Thyroid gland (tissue), 4 donors: ENCODE measurements around the gene AKAP1. TPM values are rescaled to one million over a fixed set of nuclear protein-coding genes. Genes with fewer than 3 reads are reported as not detected.
A peak's percentile ranks its signal among the peaks of the same experiment; 100 is the strongest.

Experiments
- DNase-seq, 2 donors: peaks; one replicate each; pipeline ENCODE4 v3.0.0-alpha.2; 2019
- H3K27ac ChIP-seq, 3 donors: fragments of 200-600 bp; sonication (generic); 1 replicate in 2 of 3; 2 replicates in 1 of 3; pipeline ENCODE4 v1.5.1; 2016 to 2019; ENCODE audit warnings: mild to moderate bottlenecking in 1 of 3, moderate library complexity in 1 of 3
- H3K27me3 ChIP-seq: fragments of 200-600 bp; sonication (generic); one replicate; pipeline ENCODE4 v1.5.1; 2019
- H3K36me3 ChIP-seq, 2 donors: fragments of 200-600 bp; sonication (generic); one replicate each; pipeline ENCODE4 v1.5.1; 2016 to 2019
- H3K4me1 ChIP-seq, 2 donors: fragments of 200-600 bp; sonication (generic); one replicate each; pipeline ENCODE4 v1.5.1; 2017 to 2019
- H3K4me3 ChIP-seq, 3 donors: fragments of 200-600 bp; sonication (generic); replicated peaks in 1 of 3; 1 replicate in 2 of 3; 2 replicates in 1 of 3; pipeline ENCODE4 v1.5.1; 2016; ENCODE audit warnings: mild to moderate bottlenecking in 1 of 3
- H3K9me3 ChIP-seq: fragments of 200-600 bp; sonication (generic); one replicate; pipeline ENCODE4 v1.5.1; 2017
- POLR2A ChIP-seq, 2 donors: fragments of 450-650 bp; IDR thresholded peaks; one replicate each; pipeline ENCODE4 v1.6.1; 2017; ENCODE audit warnings: antibody characterized with exemption in 2 of 2, mild to moderate bottlenecking in 2 of 2, moderate library complexity in 1 of 2
- WGBS, 2 donors: methylation state at CpG; one replicate each; pipeline ENCODE4 v1.1.5; 2017; 5-methylcytosine and 5-hydroxymethylcytosine counted together
- intact Hi-C: fragments of 100-400 bp; cut with DNase I; formaldehyde crosslinking; loops from one replicate; pipeline ENCODE4 v1.15.1; 2023
- total RNA-seq, 4 donors: library from RNA; depleted of rRNA; stranded (reverse); fragments of >200 nt; gene quantifications; one replicate each; pipeline ENCODE4 v1.2.3, GENCODE V29; 2016
- TF ChIP-seq, protein P1 (sequence below), 6 experiments: fragments of 200-600 bp in 3 of 6; fragments of 450-650 bp in 3 of 6; sonication (generic) in 3 of 6; IDR thresholded peaks; one replicate each; pipeline ENCODE4 v1.5.1; 2016 to 2019; ENCODE audit warnings: antibody characterized with exemption in 6 of 6, mild to moderate bottlenecking in 2 of 6, inconsistent platforms in 1 of 6, moderate library complexity in 1 of 6

Gene AKAP1
- total RNA-seq, 4 donors from 2014 or later = 91.6 to 105 (median 95.5) TPM

GRCh38 chr17:57048096-57048495 lies 37.0 kb upstream of the AKAP1 start:
- H3K4me1 ChIP-seq = peaks cover 4 to 23% of the 10 kb centered on the region in 2 donors
- no peak overlapping the region for H3K4me3 ChIP-seq
- no peaks in the 10 kb centered on the region for H3K27me3 ChIP-seq
- no peaks in the 10 kb centered on the region for H3K9me3 ChIP-seq
- TF ChIP-seq, protein P1, sequence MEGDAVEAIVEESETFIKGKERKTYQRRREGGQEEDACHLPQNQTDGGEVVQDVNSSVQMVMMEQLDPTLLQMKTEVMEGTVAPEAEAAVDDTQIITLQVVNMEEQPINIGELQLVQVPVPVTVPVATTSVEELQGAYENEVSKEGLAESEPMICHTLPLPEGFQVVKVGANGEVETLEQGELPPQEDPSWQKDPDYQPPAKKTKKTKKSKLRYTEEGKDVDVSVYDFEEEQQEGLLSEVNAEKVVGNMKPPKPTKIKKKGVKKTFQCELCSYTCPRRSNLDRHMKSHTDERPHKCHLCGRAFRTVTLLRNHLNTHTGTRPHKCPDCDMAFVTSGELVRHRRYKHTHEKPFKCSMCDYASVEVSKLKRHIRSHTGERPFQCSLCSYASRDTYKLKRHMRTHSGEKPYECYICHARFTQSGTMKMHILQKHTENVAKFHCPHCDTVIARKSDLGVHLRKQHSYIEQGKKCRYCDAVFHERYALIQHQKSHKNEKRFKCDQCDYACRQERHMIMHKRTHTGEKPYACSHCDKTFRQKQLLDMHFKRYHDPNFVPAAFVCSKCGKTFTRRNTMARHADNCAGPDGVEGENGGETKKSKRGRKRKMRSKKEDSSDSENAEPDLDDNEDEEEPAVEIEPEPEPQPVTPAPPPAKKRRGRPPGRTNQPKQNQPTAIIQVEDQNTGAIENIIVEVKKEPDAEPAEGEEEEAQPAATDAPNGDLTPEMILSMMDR (IDR thresholded peaks at IDR 0.05) = no peak
- no peak for TF ChIP-seq POLR2A (IDR thresholded peaks at IDR 0.05)
- DNase-seq = no peak
- intact Hi-C loops = no loop called here
- no peaks in the 10 kb centered on the region for H3K36me3 ChIP-seq
- H3K27ac ChIP-seq = no peak overlapping the region
- 92 to 94% methylated on average over 2 of the region's 2 CpGs for WGBS, 2 donors

- WGBS, 2 donors = 76 to 83% methylated on average over 5 of the region's 5 CpGs
Measured at GRCh38 chr17:57050306-57050705, 34.7 kb upstream of the AKAP1 start.

DNA sequence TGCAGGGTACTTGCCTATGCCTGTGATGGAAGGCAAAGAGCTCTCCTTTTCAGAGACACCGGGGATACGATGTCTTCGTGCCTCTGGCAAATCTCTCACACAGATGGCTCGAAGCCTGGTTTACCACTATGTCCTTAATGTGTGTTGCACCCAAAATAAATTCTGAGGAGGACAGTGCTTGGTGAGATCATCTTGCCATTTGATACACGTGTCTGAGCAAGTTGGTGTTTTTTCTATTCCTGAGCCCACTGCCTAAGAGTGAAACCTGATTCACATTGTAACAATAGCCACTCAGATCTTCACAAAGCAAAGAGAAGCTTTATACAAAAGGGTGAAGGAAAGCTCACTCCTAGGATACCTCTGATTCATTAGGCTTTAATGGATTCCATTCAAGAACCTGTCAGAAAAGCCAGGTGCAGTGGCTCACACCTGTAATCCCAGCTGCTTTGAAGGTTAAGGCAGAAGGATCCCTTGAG lies 33.1 kb upstream of the AKAP1 start:
- TF ChIP-seq POLR2A (IDR thresholded peaks at IDR 0.05) = no peak
- TF ChIP-seq, protein P1 (IDR thresholded peaks at IDR 0.05) = no peak
- no peak overlapping the region for H3K4me3 ChIP-seq
- intact Hi-C loops = loop anchor here (10.0 kb wide), 1 partner anchor 63 kb away; no protein-coding TSS in a partner anchor
- H3K9me3 ChIP-seq = no peaks in the 10 kb centered on the region
- no peak for DNase-seq
- peak overlapping the region in 1 of 3 donors; percentile 7 for H3K27ac ChIP-seq
- no peaks in the 10 kb centered on the region for H3K36me3 ChIP-seq
- H3K27me3 ChIP-seq = no peaks in the 10 kb centered on the region
- 58 to 83% methylated on average over 5 of the region's 5 CpGs for WGBS, 2 donors
- peaks cover 4 to 11% of the 10 kb centered on the region in 2 donors for H3K4me1 ChIP-seq

More at GRCh38 chr17:57050306-57050705, 34.7 kb upstream of the AKAP1 start:
- Histone ChIP-seq H3K4me1 (peaks cover 6 to 25% of the 10 kb centered on the region in 2 donors), H3K27ac (peak overlapping the region; percentile 8 to 53 (median 46)), H3K36me3 (no peaks in the 10 kb centered on the region), H3K9me3 (no peaks in the 10 kb centered on the region), H3K4me3 (no peak overlapping the region), H3K27me3 (no peaks in the 10 kb centered on the region)
- TF ChIP-seq, protein P1 (IDR thresholded peaks at IDR 0.05) = no peak
- no peak for TF ChIP-seq POLR2A (IDR thresholded peaks at IDR 0.05)
- intact Hi-C loops = loop anchor here (10.0 kb wide), 1 partner anchor 64 kb away; no protein-coding TSS in a partner anchor
- no peak for DNase-seq

DNA sequence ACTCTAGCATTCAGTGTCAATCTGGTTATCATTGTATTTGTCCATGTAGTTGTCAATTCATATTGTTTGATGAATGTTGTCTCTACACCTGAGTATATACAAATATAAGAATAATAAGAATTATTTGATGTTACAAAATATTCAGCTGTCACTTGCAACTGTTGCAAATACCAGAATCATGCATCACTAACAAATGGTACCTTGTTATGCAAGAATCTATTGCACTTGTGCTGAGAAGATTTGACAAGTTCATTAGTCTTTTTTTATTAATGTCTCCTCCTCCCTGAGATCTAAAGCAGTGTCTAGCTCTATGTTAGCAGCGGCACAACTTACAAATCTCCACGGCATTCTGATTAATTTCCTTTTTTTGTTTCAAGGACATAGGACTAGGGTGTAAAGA lies 22.2 kb upstream of the AKAP1 start:
- TF ChIP-seq, protein P1 (IDR thresholded peaks at IDR 0.05) = no peak
- TF ChIP-seq POLR2A (IDR thresholded peaks at IDR 0.05) = no peak
- Histone ChIP-seq H3K9me3 (no peaks in the 10 kb centered on the region), H3K4me1 (peaks cover 0 to 11% of the 10 kb centered on the region in 2 donors), H3K27ac (no peak overlapping the region), H3K36me3 (no peaks in the 10 kb centered on the region), H3K4me3 (no peak overlapping the region), H3K27me3 (no peaks in the 10 kb centered on the region)
- WGBS, 2 donors = 86 to 90% methylated on average over 2 of the region's 2 CpGs
- DNase-seq = no peak
- intact Hi-C loops = no loop called here

GRCh38 chr17:57067162-57067561 lies 17.9 kb upstream of the AKAP1 start:
- Histone ChIP-seq H3K27me3 (no peaks in the 10 kb centered on the region), H3K36me3 (no peaks in the 10 kb centered on the region), H3K9me3 (no peaks in the 10 kb centered on the region), H3K4me1 (peaks cover 0 to 23% of the 10 kb centered on the region in 2 donors), H3K27ac (peak overlapping the region; percentile 14 to 72 (median 49)), H3K4me3 (no peak overlapping the region)
- WGBS, 2 donors = 88 to 93% methylated on average over 4 of the region's 4 CpGs
- no peak for DNase-seq
- TF ChIP-seq, protein P1 (IDR thresholded peaks at IDR 0.05) = no peak
- TF ChIP-seq POLR2A (IDR thresholded peaks at IDR 0.05) = no peak
- intact Hi-C loops = no loop called here
